HG03039 (cell line): ENCODE data around the gene TREX2.

Experiments
- ATAC-seq: cut with Tn5 transposase; IDR thresholded peaks from one replicate; pipeline ENCODE4 v1.9.1; 2021; ENCODE audit warnings: mild to moderate bottlenecking, moderate library complexity; ENCODE audit not compliant: unreplicated experiment

The TREX2 gene, protein sequence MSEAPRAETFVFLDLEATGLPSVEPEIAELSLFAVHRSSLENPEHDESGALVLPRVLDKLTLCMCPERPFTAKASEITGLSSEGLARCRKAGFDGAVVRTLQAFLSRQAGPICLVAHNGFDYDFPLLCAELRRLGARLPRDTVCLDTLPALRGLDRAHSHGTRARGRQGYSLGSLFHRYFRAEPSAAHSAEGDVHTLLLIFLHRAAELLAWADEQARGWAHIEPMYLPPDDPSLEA

GRCh38 chrX:153445856-153446635 is at the start of gene TREX2:
Gene TREX2 (minus strand): TSS chrX:153446056. CDS start chrX:153445430, 626 bp downstream.
- no peak for ATAC-seq

GRCh38 chrX:153495362-153495751 is 49.5 kb upstream of the TREX2 start:
- ATAC-seq = no peak

- ATAC-seq = no peak
Measured at GRCh38 chrX:153494541-153495361, 48.9 kb upstream of the TREX2 start, which contains the start of gene BGN. Gene BGN (plus strand): TSS chrX:153494980. CDS start chrX:153504632, 9,652 bp downstream.

DNA sequence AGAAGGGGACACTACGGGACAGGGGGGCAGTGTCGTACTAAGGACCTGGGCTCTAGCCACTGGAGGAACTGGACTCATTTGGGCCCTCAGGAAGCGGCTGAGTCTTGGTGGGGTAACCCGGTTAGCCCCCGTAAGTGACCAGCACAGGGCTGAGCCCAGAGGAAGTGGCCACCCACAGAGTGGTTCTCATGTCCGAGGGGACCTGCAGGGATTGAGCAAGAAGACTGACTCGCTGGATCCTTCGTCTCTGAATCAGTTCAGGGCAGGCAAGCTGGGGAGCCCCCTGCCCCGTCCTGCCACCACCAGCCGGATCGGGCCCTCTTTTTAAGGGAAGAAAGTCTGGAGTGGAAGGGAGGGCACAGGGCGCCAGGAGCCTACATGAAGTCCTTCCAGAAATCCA is 48.2 kb upstream of the TREX2 start:
- no peak for ATAC-seq

DNA sequence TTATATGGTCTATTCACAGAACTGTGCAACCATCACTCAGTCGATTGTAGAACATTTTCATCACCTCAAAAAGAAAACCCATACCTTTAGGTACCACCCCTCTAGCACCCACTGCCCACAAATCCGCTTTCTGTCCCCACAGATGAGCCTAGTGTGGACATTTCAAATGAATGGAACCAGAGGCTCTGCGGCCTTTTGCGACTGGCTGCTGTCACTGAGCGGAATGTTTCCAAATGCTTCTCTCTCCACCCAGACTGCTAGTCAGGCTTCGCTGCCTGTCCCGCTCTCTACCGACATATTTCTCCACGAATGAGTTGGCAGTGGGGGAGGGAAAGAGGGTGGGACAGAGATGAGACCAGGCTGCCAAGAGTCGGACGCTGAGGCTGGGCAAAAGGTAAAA is 47.2 kb upstream of the TREX2 start:
- ATAC-seq = no peak

DNA sequence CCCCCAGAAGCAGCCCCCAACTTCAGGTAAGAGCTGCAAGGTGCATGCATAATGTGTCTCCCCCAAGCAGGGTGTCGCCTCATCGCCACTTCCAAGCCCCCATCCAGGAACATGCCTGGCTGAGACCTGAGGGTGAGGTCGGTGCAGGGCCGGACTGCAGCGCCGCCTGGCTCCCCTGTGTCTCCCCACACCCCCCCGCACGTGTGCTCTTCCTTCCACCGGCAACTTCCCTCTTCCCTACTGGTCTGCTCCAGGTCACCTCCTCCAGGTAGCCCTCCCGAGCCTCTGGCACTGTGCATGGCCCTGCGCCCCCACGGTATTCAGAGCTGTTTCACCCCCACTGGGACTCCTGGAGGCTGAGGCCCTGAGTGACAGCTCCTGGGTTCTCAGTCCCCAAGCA is 46.7 kb upstream of the TREX2 start:
- no peak for ATAC-seq

DNA sequence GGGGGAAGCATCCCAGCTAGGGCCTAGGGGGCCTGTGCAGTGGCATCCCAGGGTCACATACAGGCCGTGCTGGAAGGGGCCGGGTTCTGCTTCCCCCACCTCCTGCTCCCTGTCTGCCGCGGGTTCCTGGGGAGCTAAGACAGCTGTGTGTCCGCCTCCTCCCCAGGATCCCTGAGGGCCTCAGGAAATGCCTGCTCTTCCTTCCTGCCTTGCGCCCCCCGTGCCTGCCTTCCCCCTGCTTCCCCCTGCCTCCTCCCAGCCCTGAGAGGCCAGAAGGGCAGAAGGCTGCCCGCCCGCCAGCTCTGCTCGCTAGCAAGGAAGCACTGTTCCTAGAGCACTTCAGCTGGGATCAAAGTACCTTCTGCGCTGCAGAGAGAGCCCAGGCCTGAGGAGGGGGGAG is 46.1 kb upstream of the TREX2 start:
- ATAC-seq = no peak

- ATAC-seq = no peak
Measured at GRCh38 chrX:153491351-153491914, 45.6 kb upstream of the TREX2 start.

DNA sequence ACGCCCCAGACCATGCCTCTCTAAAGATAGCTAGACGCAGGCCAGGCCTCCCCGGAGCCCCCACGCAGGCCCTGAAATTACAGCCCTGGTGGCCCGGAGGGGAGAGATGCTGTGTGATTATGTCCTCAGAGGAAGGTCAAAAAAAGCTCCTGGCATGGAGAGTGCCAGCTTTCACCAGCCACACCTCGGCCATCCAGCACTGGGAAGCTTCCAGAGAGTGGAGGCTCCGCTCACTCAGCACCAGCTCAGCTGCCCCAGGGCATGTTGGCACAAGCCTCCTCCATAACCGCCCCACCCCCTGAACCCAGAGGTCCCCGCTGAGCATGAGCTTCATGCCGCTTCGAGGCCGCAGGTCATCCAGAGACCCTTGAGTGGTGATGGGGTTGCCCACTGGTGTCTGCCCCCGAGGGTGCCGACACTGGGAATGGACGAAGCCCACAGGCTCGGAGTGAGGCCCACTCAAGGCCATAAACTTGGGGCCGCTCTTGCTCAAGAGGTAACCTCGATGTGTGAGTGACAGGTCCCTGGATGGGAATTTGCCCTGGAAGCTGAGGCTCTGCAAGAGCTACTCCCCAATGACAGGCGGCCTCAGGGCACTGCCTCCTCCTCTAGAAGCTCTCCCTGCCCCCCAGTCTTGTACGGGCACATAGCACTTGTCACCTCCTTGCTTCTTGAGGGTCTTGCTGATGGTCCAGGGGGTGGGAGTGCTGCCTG is 44.5 kb upstream of the TREX2 start:
- no peak for ATAC-seq

- no peak for ATAC-seq
Measured at GRCh38 chrX:153488231-153488914, 42.5 kb upstream of the TREX2 start.

- ATAC-seq = no peak
Measured at GRCh38 chrX:153487590-153488071, 41.8 kb upstream of the TREX2 start.

DNA sequence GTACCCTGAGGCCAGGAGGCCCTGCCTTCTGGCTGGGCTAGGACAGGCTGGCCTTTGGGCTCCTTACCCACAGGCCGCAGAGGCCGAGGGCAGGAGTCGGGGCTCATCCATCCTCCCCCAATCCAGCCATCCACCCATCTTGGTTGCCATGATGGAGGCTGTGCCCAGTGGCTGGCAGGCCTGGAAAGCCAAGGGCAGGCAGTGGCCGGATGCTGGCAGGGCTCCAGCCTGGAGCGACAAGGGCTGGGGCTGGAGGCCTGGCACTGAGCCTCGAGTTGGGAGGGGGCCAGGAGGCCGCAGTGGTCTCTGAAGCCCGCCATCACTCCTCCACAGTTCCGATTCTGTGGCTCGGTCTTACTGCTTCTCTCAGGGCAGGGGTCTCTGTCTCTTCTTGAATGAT is 40.3 kb upstream of the TREX2 start:
- ATAC-seq = no peak

DNA sequence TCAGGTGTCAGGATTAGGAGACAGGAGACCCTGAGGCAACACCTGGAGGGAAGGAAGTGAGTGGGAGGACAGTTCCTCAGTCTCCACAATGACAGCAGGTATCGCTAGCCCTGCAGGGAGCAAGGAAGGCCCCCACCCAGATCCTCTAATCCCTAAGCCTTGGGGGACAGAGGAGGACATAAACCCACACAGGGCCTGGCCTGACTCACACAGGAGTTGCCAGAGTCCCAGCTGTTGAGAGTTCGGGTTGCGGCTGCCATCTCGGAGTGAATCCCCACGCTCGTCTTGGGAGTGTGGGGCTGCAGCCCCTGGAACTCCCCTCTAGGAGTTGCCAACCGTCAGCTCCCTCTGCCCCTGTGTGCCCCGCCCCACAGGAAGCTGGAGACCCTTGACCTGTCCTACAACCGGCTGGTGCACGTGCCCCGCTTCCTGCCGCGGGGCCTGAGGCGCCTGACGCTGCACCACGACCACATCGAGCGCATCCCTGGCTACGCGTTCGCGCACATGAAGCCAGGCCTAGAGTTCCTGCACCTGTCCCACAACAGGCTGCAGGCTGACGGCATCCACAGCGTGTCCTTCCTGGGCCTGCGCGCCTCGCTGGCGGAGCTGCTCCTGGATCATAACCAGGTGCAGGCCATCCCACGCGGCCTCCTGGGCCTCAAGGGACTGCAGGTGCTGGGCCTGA is 39.7 kb upstream of the TREX2 start:
- no peak for ATAC-seq

- ATAC-seq = no peak
Measured at GRCh38 chrX:153482376-153483015, 36.6 kb upstream of the TREX2 start.

GRCh38 chrX:153481043-153481442 is 35.2 kb upstream of the TREX2 start:
- no peak for ATAC-seq

GRCh38 chrX:153478746-153479145 is 32.9 kb upstream of the TREX2 start:
- no peak for ATAC-seq

- no peak for ATAC-seq
Measured at GRCh38 chrX:153477901-153478300, 32.0 kb upstream of the TREX2 start.

DNA sequence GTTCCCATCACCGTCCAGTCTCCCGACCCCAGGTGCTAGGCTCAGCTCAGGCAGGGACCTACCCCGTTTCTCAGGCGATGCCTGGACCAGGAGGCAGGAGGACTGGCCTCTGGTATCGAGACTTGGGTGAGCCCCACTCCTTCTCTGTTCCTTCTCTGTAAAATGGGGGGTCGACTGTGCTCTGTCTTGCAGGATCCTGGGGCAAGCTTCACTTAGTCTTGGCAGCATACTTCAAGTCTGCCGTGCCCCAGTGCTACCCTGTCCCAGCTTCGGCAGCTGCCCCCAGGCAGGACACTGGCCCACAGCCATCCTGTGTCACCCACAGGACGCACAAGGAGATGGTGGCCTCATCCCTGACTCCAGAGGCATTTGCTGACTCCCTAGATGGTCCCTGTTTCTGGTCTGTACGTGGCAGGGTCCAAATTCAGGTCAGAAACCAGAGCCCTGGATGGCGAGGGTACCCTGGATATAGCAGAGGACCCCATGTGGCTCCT is 31.6 kb upstream of the TREX2 start:
- ATAC-seq = no peak
